Measurements from ENCODE around the gene SLC47A2.

Gene SLC47A2

DNA sequence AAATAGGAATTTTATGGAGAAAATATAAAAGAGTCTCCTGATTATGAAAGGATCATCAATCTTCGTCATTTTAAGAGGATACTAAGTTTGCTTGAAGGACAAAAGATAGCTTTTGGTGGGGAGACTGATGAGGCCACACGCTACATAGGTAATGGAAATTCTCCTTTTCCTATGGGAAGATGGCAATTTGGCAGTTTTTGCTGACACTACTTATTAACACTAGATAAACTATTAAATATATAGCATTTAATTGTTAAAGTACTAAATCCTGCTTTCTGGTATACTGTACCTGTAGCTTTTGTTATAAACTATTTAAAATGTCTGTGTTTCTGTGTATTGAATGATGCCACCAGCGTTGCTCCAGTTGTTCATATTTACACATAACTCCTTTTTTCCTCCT, 55.3 kb downstream of the SLC47A2 start:
- DNase-seq, result no peak

DNA sequence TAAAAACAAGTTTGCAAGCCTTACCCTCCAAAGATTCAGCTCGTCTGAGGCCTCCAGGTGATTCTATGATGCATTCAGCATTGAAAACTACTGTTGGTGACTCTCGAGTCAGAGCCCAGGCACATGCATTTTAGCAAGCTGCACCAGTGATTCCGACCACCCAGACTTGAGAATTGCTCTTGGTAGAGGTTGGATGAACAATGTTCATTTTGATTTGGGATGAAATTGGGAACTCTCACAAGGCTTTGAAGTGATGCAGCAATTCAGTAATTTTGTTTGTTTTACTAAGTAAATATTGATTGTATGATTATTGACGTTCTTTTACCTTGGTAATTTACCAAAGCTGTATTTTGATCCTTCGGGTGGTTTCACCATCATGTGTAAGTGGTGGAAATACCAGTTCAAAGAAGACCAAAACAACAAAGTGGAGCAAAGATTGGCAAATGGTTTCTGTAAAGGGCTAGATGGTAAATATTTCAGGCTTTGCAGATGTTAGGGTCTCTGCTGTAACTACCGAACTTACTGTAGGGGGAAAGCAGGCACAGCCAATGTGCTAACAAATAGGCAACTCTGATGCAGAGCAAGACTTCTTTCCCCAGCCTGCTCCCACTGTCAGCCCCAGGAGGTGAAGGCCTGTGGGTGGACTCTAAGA, 56.0 kb downstream of the SLC47A2 start:
- no peak for DNase-seq

DNA sequence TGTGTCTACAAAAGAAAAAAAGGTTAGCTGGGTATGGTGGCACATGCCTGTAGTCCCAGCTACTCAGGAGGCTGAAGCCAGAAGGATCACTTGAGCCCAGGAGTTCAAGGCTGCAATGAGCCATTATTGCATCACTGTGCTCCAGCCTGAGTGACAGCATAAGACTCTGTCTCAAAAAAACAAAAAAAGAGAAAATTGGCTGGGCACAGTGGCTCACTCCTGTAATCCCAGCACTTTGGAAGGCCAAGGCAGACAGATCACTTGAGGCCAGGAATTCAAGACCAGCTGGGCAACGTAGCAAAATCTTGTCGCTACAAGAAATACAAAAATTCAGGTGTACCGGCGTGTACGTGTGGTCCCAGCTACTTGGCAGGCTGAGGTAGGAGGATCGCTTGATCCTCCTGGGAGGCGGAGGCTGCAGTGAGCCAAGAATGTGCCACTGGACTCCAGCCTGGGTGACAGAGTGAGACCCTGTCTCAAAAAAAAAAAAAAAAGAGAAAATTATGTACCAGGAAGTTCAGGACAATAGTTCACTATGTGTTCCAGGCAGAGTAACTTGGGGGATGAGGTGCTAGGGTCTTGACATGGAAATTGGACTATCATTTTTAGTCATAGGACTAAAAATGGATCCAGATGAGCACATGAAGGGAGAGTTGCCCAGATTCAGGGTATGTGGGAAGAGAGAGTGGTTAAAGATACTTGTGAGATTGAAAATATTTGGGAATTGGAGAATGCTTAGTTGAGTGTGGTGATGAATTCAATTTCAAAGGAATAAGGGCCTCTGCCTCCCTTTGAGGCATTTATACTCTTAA, 56.8 kb downstream of the SLC47A2 start:
- DNase-seq, result no peak

DNA sequence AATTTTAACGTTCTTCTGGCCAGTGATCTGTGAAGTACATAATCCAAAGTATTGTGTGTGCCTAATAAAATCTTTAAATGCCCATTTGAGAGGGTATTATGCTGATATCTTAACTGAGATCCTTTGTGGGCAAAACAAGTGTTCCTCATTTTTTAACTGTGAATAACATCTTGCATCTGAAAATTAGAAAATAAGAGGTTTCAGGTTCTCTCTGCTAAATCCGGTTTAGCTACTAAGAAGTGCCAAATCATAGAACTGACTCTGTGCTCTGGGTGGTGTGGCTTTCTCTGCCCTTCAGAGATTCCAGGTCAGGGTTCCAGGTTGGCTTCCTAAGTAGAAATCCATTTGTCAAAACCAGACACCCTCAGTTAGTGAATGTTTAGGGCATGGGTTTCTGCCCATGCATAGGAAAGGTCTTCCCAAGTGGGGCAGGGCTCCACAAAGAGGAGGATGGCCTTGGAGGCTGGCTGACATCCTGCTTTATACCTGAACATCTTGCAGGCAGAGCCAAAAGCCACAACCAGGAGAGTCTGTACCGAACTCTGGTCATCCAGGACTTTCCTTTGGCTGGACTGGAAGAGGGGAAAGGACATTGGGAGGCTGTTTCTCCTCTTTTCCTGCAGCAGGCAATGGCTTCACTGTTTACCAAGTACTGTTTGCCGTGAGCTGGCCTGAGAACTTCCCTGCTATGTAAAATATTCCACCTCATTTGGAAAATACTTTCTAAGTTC, 59.4 kb downstream of the SLC47A2 start:
- DNase-seq, result no peak

DNA sequence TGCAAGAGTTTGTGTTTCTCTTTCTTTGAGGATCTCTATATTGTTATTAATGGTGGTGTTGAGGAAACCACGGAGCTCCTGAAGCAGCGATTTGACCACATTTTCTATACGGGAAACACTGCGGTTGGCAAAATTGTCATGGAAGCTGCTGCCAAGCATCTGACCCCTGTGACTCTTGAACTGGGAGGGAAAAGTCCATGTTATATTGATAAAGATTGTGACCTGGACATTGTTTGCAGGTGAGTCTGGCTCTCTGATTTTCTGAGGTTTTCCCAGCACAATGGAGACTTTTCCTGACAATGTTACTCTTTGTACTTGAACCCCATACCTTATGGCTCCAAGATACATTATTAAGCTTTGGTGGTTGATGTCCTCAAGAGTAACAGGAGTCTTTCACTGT, 60.0 kb downstream of the SLC47A2 start:
- DNase-seq, result no peak

DNA sequence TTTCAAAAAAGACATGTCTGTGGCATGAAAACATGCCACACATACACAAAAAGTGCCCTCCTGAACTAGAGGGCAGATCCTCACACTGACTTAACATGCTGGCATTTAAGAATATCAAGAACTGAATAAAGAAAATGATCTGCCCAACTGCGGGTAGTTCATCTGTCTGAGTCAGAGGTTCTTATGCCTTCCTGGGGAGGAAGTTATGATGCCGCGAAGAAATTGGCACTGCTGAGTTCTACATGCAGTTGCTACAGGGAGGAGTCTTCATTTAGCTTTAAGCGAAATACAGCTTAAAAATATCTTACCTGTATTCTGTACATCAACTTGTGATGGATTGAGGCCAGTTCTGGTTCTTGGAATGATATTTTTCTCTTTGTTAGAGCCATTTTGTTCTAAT, 61.5 kb downstream of the SLC47A2 start:
- no peak for DNase-seq

DNA sequence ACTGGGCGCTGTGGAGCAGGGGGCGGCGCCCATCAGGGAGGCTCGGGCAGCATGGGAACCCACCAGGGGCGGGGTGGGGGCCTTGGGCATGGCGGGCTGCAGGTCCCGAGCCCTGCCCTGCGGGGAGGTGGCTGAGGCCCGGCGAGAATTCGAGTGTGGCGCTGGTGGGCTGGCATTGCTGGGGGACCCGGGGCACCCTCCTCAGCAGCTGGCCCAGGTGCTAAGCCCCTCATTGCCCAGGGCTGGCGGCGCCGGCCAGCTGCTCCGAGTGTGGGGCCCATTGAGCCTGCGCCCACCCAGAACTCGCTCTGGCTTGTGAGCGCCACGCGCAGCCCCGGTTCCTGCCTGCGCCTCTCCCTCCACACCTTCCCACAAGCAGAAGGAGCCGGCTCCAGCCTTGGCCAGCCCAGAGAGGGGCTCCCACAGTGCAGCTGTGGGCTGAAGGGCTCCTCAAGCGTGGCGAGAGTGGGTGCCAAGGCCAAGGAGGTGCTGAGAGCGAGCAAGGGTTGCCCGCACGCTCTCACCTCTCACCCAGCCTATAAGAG, 62.0 kb downstream of the SLC47A2 start:
- no peak for DNase-seq

DNA sequence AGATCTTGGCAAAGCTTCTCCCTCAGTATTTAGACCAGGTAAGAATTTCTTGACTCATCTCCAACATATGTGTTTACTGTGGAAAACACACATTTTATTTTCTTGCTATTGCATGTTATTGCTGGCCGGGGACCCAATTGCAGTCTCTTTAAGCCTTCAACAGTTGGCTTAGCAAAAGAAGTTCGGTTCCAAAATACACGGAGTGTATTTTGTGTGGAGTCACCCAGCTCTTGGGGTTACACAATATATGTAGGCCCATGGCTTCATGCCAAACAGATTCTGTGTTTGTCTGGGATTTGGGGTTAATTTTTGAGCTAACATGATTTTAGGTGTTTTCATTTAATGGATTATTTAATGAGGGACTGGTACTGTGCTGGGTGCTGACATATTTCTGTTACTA, 63.8 kb downstream of the SLC47A2 start:
- DNase-seq, result no peak

DNA sequence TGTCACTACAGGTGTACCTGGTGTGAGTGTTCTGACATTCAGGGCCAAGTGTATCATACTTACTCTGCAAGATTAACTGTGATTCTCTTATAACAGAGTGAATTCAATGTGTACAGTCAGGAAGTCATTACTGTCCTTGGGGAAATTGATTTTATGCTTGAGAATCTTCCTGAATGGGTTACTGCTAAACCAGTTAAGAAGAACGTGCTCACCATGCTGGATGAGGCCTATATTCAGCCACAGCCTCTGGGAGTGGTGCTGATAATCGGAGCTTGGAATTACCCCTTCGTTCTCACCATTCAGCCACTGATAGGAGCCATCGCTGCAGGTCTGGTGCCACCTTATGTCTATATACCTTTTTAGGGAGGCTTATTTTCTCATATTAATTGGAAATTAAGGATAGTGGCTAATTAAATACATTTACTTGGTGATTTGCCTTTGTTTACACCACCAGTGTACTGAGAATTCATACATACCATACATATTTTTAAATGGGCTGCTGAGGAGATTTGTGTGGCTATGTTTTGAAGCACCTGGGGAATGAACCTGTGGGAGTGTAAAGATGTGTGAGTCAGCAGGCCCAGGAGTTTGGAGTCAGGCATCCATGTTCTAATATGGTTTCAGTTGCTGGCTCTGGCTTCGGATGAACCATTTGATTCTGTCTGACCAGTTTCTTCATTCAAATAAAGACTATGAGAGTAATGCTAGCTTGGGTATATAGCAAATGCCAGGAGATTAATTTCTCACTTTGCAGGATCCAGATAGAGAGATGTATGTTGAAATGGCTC, 64.7 kb downstream of the SLC47A2 start:
- no peak for DNase-seq

DNA sequence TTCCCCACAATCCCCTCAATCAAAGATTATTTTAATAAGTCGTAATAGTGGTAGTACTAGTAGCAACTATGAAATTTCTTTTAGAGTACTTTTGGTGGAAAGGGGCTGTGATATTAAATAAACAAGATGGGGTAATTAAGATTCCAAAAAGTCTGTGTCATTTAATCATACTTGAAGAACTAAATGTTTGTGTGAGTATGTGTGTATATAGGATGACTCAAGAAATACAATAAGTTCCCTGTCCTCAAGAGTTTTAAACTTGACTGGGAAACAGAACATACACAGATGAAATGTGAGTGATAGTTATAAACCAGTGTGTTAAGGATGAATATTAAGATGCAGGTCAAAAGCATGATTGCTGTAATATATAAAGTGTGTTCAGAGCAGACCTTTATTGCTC, 65.6 kb downstream of the SLC47A2 start:
- no peak for DNase-seq

DNA sequence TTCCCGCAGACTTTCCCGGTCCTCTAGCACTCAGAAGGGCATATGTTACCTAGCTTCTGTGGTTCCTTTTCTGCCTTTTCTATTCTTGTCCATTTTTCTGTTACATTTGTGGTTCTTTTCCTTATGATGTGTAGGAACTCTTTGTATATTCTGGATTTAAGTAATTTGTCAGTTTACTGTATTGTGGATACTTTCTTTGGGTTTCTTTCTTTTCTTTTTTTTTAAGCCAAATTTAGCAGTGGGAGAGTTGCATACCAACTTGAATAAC, 67.2 kb downstream of the SLC47A2 start:
- DNase-seq, result no peak

DNA sequence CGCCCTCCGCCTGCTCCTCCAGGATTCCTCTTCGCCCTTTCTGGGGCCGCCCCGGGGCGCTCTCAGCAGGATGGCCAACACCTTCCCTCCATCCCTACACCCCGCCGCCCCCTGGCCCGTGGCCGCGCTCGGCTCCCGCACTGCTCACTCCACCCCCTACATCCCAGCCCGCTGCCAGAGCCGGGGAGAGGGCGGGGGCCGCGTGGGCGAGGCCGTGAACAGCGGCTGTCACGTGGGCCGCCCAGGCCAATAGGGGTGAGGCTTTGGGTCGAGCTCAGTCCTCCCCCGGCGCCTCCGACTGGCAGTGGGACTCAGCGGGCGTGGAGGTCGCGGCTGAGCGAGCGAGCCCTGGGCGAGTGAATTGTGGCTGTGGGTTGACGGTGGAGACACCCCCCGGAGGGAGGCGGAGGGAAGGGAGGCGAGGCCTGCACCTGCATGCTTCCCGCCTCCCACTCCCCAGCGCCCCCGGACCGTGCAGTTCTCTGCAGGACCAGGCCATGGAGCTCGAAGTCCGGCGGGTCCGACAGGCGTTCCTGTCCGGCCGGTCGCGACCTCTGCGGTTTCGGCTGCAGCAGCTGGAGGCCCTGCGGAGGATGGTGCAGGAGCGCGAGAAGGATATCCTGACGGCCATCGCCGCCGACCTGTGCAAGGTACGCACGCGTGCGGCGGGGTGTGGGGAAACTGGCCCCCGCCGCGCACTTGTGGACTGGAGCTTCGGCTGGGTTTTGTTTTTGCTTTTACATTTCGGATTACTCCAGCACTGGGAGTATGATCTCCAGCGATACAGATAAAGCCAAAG, 67.7 kb downstream of the SLC47A2 start, which contains the start of gene ALDH3A2:
TSS of gene ALDH3A2 (plus strand) at position 277 of the 799 bp plus-strand sequence. CDS start at position 498, 221 bp downstream.
- peak; percentile 80 for DNase-seq

DNA sequence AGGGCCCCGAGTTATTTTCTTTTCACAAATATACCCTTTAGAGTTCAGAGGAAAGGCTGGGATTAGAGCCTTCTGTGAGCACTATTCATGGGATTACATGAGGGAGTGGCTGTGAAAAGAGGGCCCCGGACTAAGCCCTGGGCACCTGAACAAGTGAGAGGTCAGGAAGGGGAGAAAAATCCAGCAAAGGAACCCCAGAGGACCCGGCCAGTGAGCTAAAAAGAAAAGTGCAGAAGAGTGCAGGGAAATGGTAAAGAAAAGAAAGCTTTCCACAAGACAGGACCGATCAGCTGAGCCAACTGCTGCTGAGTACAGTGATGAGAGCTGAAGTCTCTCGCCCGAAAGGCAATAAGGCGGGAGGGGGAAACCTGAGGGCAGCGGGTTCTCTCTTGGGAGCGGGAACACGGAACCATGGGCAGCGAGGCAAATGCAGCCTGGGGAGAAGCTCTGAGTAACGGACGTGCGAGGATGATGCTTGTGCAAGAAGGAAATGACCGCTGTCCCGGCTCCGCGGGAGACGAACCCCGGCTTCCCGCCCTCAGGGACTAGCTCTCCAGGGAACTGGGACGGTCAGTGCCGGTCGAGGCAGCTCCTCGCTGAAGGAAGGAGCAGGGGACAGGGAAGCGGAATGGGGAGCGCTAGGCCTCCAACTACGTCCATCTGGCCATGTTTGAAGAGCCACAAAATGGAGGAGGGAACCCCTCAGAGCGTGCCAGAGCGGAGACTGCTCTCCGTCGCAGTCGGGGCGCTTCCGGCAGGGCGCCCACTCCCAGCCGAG, 68.5 kb downstream of the SLC47A2 start:
- no peak for DNase-seq

DNA sequence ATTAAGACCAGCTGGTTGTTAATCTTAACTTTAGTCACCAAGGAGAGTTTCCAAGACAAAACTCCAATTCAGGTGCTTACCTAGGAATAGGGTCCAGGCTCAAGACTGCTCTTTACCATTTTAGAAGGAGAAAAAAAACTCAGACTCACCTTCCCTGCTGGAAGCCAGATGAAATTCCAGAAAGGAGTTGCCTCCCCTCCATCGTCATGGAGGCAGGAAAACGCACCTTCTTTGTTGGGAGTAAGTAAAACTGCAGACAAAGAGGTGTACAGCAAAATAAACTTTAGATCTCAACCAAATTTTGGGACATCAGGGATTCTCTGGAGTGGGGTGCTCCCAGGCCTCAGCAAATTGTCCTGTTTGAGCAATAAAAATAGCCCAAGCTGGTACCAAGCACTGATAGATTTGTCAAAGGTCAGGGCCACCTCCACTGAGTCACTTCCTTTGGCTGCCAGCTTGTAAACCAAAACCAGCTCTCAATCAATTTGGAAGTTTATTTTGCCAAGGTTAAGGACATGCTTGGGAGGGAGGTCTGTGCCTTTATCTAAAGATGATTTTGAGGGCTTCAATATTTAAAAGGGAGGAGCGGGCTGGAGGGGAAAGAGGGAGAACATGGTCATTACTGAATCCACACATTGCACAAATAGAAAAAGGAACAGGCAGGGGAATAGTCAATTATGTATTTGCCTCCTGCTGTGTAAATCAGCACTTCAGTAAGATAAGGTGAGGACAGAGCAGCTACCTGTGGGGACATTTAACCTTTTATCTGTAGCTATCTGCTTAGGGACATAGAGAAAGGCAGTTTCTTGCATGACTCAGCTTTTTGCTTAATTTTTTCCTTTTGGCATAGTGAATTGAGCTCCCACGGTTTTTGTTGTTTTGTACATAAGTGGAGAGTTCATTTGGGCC, 69.3 kb downstream of the SLC47A2 start:
- no peak for DNase-seq

DNA sequence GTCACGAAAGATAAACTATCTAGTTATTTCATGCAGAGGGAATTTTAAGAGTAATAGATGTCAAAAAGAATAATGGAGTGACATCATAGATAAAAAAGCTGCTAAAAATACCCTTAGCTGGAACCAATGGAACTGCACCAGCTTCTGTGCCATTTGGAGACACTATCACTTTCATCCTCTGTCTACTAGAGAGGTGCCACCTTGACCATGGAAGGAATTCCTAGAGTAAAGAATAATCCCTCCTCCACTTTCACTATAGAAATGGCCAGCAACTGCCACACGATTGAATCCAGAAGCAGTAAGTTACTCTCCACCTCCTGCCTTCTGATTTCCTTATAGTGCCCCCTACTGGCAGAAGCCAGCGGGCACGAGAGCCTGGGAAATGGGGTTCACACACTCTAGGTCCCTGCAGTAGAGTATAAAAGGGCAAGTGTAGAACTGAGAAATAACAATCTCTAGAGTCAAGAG, 70.6 kb downstream of the SLC47A2 start:
- DNase-seq, result no peak

DNA sequence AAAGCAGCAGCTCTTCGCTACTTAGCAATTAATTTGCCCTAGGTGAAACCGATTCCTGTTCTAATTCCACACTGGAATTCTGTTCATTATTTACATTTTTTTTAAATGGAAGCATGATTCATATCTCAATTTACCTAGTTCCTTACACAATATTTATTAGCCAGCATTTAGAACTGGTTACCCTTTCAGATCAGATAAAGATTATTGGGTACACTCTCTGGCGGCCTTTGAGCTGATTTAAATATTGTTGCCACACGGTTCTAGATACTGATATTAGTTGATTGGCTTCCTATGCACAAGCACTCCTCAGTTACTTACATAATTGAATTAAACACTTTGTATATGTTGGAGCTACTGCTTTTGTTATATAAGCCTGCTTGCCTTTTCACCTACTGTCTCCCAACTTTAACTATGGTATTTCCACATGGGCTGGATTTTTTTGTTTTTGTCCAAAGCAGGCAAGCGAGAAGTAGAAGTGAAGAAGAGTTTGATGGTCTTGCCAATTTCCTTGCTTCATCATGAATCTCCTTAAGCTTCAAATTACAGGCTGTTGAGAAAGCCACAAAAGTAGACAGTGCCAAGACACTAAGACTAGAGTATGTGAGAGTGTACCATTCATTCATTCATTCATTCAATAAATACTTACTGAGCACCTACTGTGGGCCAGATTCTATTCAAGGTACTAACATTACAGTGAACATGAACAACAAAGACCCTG, 71.7 kb downstream of the SLC47A2 start:
- DNase-seq, result no peak

DNA sequence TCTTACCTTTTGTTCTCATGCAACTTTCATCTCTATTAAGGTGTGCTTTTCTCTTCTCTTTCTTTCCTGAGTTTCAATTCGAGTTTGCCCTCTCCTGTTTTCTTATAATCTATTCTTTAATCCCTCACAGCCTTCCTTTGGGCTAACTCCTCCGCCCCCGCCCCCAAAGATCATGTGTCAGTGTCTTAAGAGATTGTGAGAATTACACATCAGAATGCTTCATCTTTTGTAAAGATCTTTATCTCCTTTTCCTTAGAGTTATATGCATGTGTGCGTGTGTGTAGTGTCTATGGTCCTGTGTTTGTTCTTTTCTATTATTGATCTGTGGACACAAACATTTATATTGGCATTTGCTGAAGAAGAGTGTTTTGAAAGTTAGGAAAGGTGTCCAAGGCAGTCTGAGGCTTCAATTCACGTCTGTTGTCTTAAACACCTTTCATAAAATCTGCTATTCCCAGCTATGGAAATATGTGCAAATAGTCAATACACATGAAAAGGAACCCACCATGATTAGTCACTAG, 74.0 kb downstream of the SLC47A2 start:
- DNase-seq, result no peak

DNA sequence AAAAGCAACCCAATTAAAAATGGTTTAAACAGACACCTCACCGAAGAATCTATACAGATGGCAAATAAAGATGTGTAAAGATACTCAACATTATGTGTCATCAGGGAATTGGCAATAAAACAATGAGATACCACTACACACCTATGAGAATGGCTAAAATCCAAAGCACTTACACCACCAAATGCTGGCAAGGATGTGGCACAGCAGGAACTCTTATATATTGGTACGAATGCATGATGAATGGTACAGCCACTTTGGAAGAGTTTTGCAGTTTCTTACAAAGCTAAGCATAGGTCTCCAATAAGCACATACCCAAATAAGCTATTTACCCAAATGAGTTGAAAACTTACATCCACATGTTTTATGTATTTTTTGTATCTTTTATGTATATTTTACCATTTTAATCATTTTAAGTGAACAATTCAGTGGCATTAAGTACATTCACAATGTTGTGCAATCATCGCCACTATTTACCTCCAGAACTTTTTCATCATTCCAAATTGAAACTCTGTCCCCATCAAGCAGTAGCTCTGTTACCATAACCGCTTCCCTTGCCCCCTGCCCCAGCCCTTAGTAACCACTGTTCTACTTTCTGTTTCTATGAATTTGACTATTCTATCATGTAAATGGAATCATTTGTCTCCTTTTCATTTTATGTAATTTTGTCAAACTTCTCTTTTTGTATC, 74.6 kb downstream of the SLC47A2 start:
- DNase-seq, result no peak
